ENCODE results near the gene WNT3A.

The WNT3A gene

DNA sequence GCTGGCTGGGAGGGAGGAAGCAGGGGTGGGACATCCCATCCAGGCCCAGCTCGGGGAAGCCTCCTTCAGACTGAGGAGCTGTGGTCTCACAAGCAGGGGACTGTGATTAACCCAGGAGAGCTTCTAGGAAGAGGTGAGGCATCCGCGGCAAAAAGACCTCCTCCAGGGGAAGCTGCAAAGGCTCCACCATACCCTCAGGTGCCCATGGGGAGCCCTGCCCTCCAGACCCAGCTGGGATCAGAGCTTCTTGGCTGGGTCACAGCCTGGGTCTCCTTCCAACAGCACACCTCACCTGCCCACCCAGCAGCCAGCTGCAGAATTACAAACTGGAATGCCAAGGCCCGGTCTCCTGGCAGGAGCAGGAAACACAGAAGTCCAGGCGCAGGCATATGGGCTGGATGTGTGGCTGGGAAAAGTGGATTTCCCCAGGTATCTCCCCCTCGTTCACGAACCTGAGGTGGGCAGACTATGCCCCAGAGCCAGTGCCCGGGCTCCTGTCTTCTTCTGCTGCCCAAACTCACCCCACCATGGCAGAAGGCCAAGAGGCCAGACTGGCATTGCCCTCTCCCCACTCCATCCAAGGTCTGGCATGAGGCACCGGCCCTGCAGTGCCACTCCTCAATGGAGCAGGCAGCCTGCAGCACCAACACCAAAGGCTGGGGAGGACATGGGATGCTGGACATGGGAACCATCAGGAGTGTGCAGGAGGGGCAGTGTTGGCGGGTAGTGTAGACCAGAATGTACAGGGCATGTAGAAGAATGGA, 60.3 kb downstream of the WNT3A start:
- in situ Hi-C loops (cut with MboI; ENCODE audit: low sequenced_read_pairs) = no loop called here

DNA sequence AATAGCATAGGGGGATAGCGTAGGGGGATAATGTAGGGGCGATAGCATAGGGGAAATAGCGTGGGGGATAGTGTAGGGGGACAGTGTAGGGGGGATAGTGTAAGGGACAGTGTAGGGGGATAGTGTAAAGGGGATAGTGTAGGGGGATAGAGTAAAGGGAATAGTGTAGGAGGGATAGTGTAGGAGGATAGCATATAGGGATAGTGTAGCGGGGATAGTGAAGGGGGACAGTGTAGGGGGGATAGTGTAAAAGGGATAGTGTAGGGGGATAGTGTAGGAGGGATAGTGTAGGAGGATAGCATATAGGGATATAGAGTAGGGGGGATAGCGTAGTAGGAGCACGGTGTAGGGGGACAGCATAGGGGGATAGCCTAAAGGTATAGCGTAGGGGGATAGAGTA, 61.6 kb downstream of the WNT3A start:
- in situ Hi-C loops (cut with MboI; ENCODE audit: low sequenced_read_pairs) = no loop called here

DNA sequence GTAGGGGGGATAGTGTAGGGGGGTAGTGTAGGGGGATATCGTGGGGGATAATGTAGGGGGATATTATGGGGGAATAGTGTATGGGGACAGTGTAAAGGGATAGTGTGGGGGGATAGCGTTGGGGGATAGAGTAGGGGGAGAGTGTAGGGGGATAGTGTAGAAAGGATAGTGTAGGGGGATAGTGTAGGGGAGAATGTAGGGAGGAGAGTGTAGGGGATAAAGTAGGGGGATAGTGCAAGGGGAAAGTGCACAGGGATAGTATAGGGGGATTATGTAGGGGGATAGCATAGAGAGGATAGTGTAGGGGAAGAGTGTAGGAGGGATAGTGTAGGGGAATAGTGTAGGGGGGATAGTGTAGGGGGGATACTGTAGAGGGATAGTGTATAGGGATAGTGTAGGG, 63.4 kb downstream of the WNT3A start:
- in situ Hi-C loops (cut with MboI; ENCODE audit: low sequenced_read_pairs) = no loop called here

DNA sequence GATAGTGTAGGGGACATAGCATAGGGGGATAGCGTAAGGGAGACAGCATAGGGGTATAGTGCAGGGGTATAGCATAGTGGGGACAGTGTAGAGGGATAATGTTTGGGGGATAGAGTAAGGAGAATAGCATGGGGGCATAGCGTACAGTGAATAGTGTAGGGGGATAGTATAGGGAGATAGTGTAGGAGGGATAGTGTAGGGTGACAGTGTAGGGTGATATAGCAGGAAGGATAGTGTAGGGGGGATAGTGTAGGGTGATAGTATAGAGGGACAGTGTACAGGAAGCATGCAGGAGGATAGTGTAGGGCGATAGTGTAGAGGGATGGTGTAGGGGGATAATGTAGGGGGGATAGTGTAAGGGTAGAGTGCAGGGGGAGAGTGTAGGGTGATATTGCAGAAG, 64.1 kb downstream of the WNT3A start:
- in situ Hi-C loops (cut with MboI; ENCODE audit: low sequenced_read_pairs) = no loop called here

DNA sequence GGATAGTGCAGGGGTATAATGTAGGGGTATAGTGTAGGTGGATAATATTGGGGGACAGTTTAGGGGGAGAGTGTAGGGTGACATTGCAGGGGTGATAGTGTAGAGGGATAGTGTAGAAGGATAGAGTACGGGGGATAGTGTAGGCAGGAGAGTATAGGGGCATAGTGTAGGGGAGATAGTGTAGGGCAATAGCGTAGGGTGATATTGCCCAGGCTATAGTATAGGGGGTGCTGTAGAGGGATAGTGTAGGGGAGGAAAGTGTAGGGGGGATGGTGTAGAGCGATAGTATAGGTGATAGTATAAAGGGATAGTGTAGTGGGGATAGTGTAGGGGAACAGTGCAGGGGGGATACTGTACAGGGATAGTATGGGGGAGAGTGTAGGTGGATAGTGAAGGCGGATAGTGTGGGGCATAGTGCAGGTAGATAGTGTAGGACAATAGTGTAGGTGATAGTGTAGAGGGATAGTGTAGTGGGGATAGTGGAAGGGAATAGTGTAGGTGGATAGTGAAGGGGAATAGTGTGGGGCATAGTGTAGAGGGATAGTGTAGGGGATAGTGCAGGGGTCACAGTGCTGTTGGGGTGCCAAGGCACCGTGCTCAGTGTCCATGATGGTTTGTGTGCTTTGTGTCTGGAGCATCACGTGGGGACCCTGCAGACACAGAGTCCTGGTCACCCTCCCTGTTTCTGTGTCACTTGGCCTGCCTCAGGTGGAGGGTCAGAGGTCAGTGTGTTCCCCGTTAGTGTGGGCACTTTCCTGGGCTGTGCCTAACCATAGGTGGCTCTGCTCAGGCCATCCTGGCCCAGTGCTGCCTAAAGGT, 65.2 kb downstream of the WNT3A start:
- in situ Hi-C loops (cut with MboI; ENCODE audit: low sequenced_read_pairs) = no loop called here

DNA sequence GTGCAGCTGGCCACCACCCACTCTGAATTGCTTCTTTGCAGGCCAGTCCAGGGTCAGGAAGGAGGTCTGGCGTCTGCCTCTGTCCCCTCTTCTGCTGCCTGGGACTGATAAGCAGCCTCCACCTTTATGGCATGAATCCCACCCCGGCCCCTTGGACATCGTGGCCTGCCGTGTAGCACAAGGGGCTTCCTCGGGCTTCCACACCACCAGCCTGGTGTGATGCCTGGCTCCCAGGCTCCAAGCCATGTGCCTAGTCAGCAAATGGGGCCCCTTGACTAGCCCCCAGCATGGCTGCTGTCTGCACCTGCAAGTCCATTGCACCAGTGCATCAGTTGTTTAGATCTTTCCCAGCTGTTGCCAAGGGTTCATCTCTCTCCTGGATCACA, 65.9 kb downstream of the WNT3A start:
- in situ Hi-C loops (cut with MboI; ENCODE audit: low sequenced_read_pairs) = no loop called here

DNA sequence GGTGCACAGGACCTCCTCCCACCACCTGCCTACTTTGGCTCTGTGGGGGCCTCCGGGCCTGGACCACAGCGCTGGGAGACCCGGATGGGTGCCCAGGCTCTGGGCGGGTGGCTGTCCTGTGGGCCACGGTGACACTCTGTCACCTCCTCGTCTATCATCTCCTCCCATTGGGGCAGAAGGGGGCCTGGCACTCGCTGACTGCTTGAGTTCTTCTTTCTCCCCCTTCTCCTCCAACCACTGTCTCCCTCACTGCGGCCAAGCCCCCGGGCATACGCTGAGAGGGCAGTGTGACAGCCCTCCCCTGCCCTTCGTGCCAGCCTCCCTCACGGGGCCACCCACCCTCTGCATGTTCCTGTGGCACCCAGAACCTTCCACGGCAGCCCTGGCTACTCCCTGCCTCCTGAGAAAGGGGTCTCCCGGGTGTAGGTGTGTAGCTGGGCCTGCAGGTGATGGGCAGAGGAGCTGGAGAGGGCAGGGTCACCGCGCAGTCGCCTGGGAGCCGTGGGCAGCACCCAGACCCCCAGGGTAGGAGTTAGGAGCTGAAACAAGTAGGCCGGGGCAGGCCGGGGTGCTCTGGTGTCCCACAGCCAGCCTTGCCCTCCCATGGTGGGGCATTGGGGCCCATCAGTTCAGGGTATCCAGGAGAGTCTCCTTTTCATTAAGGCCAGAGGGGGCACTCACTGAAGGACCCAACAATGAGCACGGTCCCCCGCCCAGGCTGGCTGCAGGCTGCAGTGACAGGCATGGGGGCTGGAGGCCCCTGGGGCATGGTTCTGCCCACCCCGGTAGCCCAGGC, 66.5 kb downstream of the WNT3A start:
- in situ Hi-C loops (cut with MboI; ENCODE audit: low sequenced_read_pairs) = no loop called here

DNA sequence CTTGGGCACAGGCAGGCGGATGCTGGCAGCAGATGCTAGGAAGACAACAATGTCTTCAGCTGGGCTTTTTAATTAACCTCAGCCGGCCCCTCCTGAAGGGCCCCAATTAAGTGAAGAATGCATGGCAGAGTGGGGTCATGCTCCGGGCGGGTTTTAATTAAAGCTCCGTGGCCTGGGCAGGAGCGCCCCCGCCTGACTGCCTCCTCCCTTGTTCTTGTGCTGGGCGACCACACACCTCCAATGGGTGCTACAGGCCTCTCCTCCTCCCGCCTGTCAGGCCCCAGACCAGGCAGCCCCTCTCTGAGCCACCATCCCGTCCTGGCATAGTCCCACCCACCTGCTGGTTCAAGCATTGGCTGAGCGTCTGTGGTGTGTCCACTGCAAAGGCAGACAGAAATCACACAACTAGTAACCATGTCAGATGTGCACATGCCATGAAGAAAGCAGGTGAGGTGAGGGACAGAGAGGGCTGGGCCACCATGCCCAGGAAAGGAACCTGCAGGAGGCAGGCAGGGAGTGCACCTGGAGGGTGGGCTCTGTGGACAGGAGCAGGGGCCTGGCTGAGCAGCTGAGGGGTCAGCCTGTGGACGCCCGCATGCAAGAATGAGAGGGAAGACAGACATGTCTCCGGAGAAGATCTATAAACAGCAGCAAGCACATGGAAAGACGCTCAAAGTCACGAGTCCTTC, 67.2 kb downstream of the WNT3A start:
- in situ Hi-C loops (cut with MboI; ENCODE audit: low sequenced_read_pairs) = no loop called here

DNA sequence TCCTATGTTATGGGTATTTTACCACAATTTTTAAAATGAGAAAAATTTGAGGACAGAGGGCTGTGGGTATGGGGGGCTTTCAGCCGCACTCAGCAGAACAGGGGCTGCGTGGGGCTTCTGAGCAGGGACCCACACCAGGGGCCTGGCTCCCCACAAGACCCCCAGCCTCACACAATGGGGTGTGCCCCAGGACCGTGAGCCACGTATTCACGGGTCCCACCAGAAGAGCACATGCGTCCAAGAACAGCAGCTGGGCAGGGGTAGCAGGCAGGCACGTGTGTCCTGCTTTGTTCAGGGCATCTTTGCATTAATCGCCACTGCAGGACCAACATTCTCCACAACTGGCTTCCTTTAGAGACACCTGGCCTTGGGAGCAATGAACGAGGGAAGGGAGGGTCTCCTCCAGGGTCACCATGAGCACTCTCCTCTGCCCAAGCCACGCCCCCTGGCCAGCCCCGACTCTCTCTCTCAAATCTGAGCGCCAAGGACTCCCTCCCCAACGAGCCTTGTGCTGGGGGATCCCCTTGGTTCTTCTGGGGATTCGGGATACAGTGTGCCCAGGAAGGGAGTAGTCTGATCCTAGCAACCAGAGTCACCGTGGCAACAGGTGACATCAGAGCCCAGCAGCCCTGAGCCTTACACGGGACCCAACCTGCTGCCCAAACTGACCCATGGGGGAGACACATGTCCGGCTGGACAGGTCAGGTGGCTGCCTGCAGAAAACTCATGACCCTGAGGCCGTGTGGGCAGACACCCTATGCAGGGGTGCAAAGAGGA, 68.3 kb downstream of the WNT3A start:
- in situ Hi-C loops (cut with MboI; ENCODE audit: low sequenced_read_pairs) = no loop called here

DNA sequence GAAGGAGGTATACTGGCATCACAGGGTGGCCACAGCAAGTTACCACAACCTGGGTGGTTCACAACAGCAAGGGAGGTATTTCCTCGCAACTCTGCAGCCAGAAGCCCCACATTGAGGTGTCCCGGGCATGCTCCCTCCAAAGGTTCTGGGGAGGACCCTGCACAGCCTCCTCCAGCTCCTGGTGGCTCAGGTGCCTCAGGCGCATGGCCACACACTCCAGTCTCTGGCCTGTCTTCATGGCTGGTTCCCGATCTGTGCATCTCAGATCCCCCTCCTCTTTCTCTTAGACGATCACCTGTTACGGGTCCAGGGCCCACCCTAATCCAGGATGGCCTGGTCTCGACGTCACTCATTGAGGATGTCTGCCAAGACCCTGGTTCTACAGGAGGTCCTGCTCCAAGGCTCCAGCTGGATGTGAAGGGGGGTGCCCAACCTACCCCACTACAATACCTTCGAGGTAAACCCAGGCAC, 69.0 kb downstream of the WNT3A start:
- in situ Hi-C loops (cut with MboI; ENCODE audit: low sequenced_read_pairs) = no loop called here

DNA sequence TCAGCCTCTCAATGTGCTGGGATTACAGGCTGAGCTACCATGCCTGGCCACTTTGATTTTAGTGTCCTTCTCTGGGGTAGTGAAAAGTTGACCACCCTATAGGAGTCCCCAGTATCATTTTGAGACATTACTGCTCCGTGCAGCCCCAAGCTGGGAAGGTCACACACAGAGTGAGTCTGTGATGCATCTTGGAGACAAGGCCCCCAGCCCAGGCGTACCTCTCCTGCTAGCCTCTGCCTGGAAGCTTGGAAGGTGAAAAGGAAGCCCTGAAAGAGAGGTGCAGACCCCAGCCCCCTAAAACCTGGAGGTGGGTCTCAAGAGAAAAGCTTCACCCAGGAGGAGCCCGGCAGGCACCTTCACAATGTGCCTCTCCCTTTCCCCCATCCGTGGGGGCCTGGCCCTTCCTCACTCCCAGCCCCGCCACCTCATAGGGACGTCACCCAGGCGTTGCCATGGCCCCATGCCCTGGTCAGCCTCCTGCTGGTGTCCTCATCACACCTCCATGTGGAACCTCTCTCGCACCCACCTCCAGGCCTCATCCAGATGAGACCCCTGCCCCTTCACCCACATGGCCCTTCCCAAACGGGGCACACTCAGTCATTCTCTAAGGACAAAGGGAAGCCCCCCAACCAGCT, 70.1 kb downstream of the WNT3A start:
- in situ Hi-C loops (cut with MboI; ENCODE audit: low sequenced_read_pairs) = no loop called here

DNA sequence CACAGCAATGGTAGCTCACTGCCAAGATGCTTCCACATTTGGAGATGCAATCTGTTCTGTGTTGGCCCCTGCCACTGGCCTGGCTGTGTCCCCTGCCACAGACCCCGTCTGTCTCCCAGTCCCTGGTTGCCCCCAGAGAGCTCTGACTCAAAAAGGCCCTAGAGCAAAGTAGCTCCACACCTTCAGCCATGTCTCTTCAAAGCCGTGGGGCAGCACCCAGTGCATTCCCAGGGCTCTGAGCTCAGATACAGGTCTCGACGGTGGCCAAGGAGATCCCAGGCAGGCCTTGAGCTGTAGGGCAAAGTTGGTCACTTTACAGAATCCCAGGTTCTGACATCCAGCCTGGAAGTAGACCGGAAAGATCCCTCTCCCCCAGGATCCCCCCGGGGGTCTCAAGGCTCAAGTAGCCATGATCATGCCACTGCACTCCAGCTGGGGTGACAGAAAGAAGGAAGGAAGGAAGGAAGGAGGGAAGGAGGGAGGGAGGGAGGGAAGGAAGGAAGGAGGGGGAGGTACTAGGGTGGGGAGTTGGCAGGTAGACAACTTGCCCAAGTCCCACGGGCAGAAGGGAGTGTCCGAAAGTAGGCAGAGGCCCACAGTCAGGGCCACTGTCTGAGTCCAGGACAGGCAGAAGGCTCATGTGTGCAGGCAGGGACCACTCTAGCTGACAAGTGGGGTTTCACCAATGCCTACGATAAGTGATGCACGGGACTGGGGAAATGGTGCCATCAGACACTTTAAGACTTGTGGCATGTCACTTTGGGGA, 71.0 kb downstream of the WNT3A start:
- in situ Hi-C loops (cut with MboI; ENCODE audit: low sequenced_read_pairs) = no loop called here

DNA sequence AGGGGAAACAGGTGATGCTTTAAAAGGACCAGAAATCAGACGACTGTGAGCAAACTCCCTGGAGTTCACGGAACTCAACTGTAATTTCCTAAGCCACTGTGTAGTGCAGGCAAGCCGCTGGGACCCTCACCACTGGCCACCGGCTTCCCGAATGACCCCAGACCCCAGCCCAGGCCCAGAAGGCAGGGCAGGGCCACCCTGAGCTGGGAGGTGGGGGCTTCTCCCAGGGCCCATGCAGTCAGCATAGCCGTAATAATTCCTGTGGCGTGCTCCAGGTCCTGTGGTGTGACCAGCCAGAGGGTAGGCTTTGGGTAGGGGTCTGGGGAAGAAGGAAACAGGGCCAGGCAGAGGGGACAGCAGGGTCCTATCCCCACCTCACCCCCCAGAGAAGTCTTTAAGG, 72.2 kb downstream of the WNT3A start:
- in situ Hi-C loops (cut with MboI; ENCODE audit: low sequenced_read_pairs) = no loop called here

DNA sequence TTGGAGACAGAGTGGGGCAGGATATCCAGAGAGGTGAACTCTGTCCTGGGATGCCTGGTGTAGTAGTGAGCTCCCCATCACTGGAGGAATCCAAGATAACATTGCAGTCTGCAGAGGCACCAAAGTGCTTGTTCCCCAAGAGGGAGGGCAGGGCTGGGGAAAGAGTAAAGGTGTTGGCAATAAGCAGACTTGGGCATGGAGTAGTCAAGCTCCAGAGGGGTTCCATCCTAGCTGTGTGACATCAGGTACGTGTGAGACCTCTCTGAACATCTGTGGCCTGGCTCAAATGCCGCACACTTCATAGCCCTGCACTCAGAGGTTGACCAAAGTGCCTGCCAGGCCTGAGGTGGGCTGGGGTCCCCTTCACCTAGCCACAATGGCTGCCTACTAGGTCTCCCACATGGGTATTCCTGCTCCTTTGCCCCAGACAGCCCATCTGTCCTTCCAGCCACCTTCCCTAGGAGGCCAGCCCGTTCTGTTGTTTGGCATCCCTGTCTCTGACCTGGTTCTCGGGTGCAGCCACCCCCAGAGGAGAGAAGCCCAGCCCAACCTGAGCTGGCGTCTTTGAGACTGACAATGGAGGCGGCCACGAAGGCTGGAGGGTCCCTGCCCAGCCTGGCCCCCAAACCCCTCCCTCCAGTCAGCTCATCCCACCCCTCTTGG, 72.9 kb downstream of the WNT3A start:
- in situ Hi-C loops (cut with MboI; ENCODE audit: low sequenced_read_pairs) = no loop called here

DNA sequence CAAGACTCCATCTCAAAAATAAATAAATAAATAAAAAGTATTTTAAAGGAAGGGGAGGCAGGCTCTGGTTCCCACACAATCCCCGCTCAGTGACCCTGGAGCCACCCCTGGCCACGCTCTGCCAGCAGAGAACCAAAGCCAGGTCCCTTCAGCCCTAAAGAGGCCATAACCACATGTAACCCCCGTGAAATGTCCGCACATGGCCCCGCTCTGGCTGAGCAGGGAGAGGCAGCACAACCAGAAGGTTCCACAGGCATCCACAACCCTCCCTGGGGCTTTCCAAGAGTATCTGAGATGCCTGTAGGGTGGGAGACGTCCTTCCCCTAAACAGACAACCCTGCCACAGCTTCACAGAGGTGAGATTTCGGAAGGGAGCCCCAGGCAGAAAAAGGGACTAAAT, 74.3 kb downstream of the WNT3A start:
- in situ Hi-C loops (cut with MboI; ENCODE audit: low sequenced_read_pairs) = no loop called here

DNA sequence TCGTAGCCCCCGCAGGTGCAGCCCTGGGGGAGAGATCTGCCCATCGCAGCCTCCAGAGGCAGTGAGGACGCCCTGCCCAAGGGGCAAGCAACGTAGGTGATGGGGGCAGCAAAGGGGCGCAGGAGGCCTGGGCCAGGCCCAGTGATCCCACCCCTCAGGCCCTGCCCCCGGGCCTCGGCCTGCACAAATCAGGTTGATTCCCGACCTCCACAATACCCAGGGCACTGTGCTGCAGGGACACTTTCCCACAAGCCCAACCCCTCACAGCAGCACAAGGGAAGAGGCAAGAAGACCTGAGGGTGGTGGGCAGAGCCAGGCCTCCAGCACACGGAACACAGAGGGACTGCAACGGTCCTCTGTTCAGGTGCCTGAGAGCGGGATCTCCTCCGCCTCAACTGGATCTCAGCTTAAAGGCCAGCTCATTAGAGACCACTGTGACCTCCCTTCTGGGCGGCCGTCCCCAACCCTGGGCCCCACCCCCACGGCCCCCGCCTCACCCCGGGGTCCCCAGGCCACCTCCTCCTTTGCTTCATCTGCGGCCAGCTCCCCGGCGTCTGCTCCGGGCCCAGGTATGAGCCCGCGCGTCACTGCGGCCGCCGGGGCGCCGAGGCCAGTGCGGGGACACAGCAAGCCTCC, 74.9 kb downstream of the WNT3A start:
- in situ Hi-C loops (cut with MboI; ENCODE audit: low sequenced_read_pairs) = no loop called here

DNA sequence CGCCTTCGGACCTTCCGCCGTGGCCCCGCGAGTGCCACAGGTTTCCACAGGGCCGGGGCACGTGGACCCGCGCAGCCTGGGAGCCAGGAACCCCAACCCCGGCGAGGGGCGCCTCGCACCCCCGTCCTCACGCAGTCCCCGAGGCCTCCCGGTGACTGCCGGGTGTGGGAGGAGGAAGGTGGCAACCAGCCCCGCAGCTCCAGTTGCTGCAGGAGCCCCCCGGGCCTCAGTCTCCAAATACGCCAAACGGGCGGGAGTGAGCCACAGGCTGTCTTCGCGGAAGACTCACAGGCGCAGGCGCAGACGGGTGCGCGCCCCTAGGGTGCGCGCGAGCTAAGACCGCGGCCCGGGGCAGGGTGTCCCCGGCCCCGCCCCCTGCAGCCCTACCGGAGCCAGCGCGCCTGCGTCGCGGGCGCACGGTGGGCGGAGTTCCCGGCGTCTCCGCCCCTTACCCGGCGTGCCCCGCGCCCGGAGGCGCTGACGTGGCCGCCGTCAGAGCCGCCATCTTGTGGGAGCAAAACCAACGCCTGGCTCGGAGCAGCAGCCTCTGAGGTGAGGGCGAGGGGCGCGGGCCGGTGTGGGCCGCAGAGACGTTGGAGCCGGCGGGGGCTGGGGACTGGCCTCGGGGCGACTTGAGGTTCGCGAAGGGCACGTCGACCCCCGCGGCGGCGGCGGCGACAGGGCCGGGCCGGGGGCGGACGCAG, 75.6 kb downstream of the WNT3A start, which contains the start of gene ARF1:
Gene ARF1 (plus strand): TSS at position 495 of the 704 bp plus-strand sequence. CDS start 14,407 bp downstream, outside the sequence.
- in situ Hi-C loops (cut with MboI; ENCODE audit: low sequenced_read_pairs) = no loop called here
